Adrenal gland (tissue), 12 donors: ENCODE data around the gene TNFAIP1. TPM values are rescaled to one million over a fixed set of nuclear protein-coding genes. Genes with fewer than 3 reads are reported as not detected.
A peak's percentile ranks its signal among the peaks of the same experiment; 100 is the strongest.

Experiments used
- DNase-seq, 7 donors: peaks; one replicate each; pipeline ENCODE4 v3.0.0-alpha.2; 2019 to 2020
- H3K27ac ChIP-seq, 5 donors: fragments of 200-600 bp; sonication (generic) in 4 of 5; 1 replicate in 3 of 5; 2 replicates in 2 of 5; pipeline versions ENCODE4 v1.5.1 to v1.8.0; 2016 to 2020; ENCODE audit warnings: mild to moderate bottlenecking in 1 of 5
- H3K27me3 ChIP-seq: fragments of 200-600 bp; 2 replicates; pipeline ENCODE4 v1.8.0; 2021
- H3K36me3 ChIP-seq, 2 donors: fragments of 200-600 bp; replicated peaks in 1 of 2; 1 replicate in 1 of 2; 2 replicates in 1 of 2; pipeline versions ENCODE4 v1.5.1 to v1.8.0; 2018 to 2022
- H3K4me1 ChIP-seq, 2 donors: fragments of 200-600 bp; replicated peaks in 1 of 2; 1 replicate in 1 of 2; 2 replicates in 1 of 2; pipeline versions ENCODE4 v1.5.1 to v1.8.0; 2018 to 2021
- H3K4me3 ChIP-seq, 4 donors: fragments of 200-600 bp; sonication (generic) in 3 of 4; one replicate each; pipeline ENCODE4 v1.5.1; 2016 to 2018
- H3K9me3 ChIP-seq, 3 donors: fragments of 200-600 bp; sonication (generic) in 1 of 3; replicated peaks in 1 of 3; 1 replicate in 2 of 3; 2 replicates in 1 of 3; pipeline versions ENCODE4 v1.5.1 to v1.8.0; 2016 to 2021
- CTCF ChIP-seq, 6 experiments: fragments of 450-650 bp in 4 of 6; fragments of 200-600 bp in 2 of 6; sonication (generic) in 1 of 6; IDR thresholded peaks; 1 replicate in 5 of 6; 2 replicates in 1 of 6; pipeline versions ENCODE4 v1.5.1 to v1.8.0; 2016 to 2021; ENCODE audit warnings: antibody characterized with exemption in 6 of 6, mild to moderate bottlenecking in 2 of 6, moderate library complexity in 1 of 6
- POLR2A ChIP-seq, 2 donors: fragments of 450-650 bp; IDR thresholded peaks; one replicate each; pipeline ENCODE4 v1.6.1; 2017; ENCODE audit warnings: antibody characterized with exemption in 2 of 2, mild to moderate bottlenecking in 2 of 2, moderate library complexity in 1 of 2
- WGBS, 4 donors: extraction: QIAGEN DNeasy Blood & Tissue Kit in 2 of 4; methylation state at CpG; one replicate each; pipeline versions ENCODE4 v1.1.5 to v1.1.7; 2013 to 2017; 5-methylcytosine and 5-hydroxymethylcytosine counted together
- intact Hi-C, 2 donors: fragments of 100-400 bp; cut with DNase I; formaldehyde crosslinking; loops; one replicate each; pipeline versions ENCODE4 v1.14.1 to v1.15.0; 2022 to 2023
- polyA plus RNA-seq, 3 donors: library from polyadenylated mRNA; stranded (reverse); fragments of 200-250 nt in 2 of 3; fragments of 350-450 nt in 1 of 3; fragmentation: Illumina TruSeq in 1 of 3; extraction: RNeasy Lipid Tissue Mini Kit (QIAGEN cat#74804) in 1 of 3; gene quantifications; one replicate each; pipeline ENCODE4 v1.2.3, GENCODE V29; 2013 to 2014
- total RNA-seq, 9 donors: library from RNA; depleted of rRNA in 4 of 9; stranded (reverse); fragments of >200 nt in 4 of 9; fragments of 120-200 nt in 1 of 9; fragmentation: NEBNext Ultra II Directional in 1 of 9; extraction: Animal tissue kit (Norgen Biotek cat#: 25700) in 1 of 9; gene quantifications; one replicate each; pipeline versions ENCODE4 v1.1.0 to v1.2.4, GENCODE V29; 2013 to 2023
- donor health status: healthy with polysubstance abuse.
- donor health status: Bipolar disorder and iron deficiency.
- donor health status: DM: yes; HTN: yes; CAD: no.
- donor health status: DM: no; HTN: no; CAD: no.
- donor health status: DM: no; HTN: no; CAD: no.
- donor health status: DM: yes; HTN: yes; CAD: no.

Gene TNFAIP1
- total and polyA plus RNA-seq, 12 donors = 17.2 to 70.6 (median 37.6) TPM

GRCh38 chr17:28384281-28385036 lies 48.9 kb downstream of the TNFAIP1 start:
- Histone ChIP-seq H3K27me3 (no peaks in the 10 kb centered on the region), H3K36me3 (peaks cover 0 to 24% of the 10 kb centered on the region in 2 donors), H3K9me3 (no peaks in the 10 kb centered on the region), H3K4me3 (peak overlapping the region in 1 of 4 donors; percentile 51), H3K27ac (no peak overlapping the region), H3K4me1 (no peaks in the 10 kb centered on the region)
- intact Hi-C loops = no loop called here
- peak in 3 of 7 donors; percentile 34 to 46 (median 42) for DNase-seq
- TF ChIP-seq POLR2A (IDR thresholded peaks at IDR 0.05) = no peak
- no peak for TF ChIP-seq CTCF (IDR thresholded peaks at IDR 0.05)
- WGBS, 4 donors = 52 to 75% (median 59%) methylated on average over 11 to 56 of the region's 56 CpGs

GRCh38 chr17:28385037-28385400 lies 49.5 kb downstream of the TNFAIP1 start:
- intact Hi-C loops = no loop called here
- Histone ChIP-seq H3K27me3 (no peaks in the 10 kb centered on the region), H3K27ac (no peak overlapping the region), H3K4me1 (no peaks in the 10 kb centered on the region), H3K4me3 (peak overlapping the region in 1 of 4 donors; percentile 51), H3K9me3 (no peaks in the 10 kb centered on the region), H3K36me3 (peaks cover 0 to 29% of the 10 kb centered on the region in 2 donors)
- 60 to 69% (median 67%) methylated on average over 5 to 29 of the region's 29 CpGs for WGBS, 4 donors
- DNase-seq = peak in 1 of 7 donors; percentile 15
- TF ChIP-seq CTCF (IDR thresholded peaks at IDR 0.05) (no peak), POLR2A (IDR thresholded peaks at IDR 0.05) (no peak)

DNA sequence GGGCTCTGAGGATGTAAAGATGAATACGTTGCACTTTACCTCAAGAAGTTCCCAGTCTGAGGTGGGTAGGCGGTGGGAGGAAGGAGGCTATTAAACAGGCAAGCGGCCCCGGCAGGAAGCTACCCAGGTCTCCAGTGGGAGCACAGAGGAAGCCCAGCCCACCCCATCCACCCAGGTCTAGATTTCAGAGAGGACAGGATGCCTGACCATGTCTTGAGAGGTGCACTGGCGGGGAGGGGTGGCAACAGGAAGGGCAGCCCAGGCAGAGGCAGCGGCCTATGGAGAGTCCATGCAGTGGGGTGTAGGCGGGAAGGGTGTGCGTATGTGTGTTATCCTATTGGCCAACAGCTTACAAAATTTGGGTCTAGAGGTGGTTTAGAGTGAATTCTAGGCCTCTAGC lies 49.8 kb downstream of the TNFAIP1 start:
- no peaks in the 10 kb centered on the region for H3K27me3 ChIP-seq
- H3K4me3 ChIP-seq = peak overlapping the region in 1 of 4 donors; percentile 51
- no peak for TF ChIP-seq POLR2A (IDR thresholded peaks at IDR 0.05)
- no peak for TF ChIP-seq CTCF (IDR thresholded peaks at IDR 0.05)
- DNase-seq = peak in 2 of 7 donors; percentile 13 to 17
- H3K9me3 ChIP-seq = no peaks in the 10 kb centered on the region
- WGBS, 4 donors = 80 to 92% (median 83%) methylated on average over 6 to 8 of the region's 8 CpGs
- H3K4me1 ChIP-seq = no peaks in the 10 kb centered on the region
- peaks cover 0 to 33% of the 10 kb centered on the region in 2 donors for H3K36me3 ChIP-seq
- intact Hi-C loops = no loop called here
- no peak overlapping the region for H3K27ac ChIP-seq

GRCh38 chr17:28386391-28386790 lies 50.8 kb downstream of the TNFAIP1 start:
- Histone ChIP-seq H3K27ac (no peak overlapping the region), H3K9me3 (no peaks in the 10 kb centered on the region), H3K4me3 (no peak overlapping the region), H3K36me3 (peaks cover 0 to 43% of the 10 kb centered on the region in 2 donors), H3K27me3 (no peaks in the 10 kb centered on the region), H3K4me1 (no peaks in the 10 kb centered on the region)
- DNase-seq = no peak
- TF ChIP-seq POLR2A (IDR thresholded peaks at IDR 0.05) (no peak), CTCF (IDR thresholded peaks at IDR 0.05) (no peak)
- intact Hi-C loops = no loop called here
